Psoas muscle (tissue), 8 donors: Measurements from ENCODE around the gene GLCCI1. TPM values are rescaled to one million over a fixed set of nuclear protein-coding genes. Genes with fewer than 3 reads are reported as not detected.

Experiments used
- ATAC-seq, 4 donors: fragments of 200-7000 bp; cut with Tn5 transposase; one replicate each; pipeline ENCODE4 v1.9.1; 2020; ENCODE audit warnings: moderate library complexity in 3 of 4, mild to moderate bottlenecking in 2 of 4
- DNase-seq, 2 donors: peaks; one replicate each; pipeline ENCODE4 v3.0.0-alpha.2; 2020
- H3K27ac ChIP-seq: fragments of 200-600 bp; one replicate; pipeline ENCODE4 v1.8.0; 2022
- H3K27me3 ChIP-seq, 3 donors: fragments of 200-600 bp in 1 of 3; one replicate each; pipeline versions ENCODE4 v1.6.1 to v1.8.0; 2013 to 2022; ENCODE audit warnings: low read length in 2 of 3, mild to moderate bottlenecking in 2 of 3, moderate library complexity in 1 of 3; ENCODE audit not compliant: insufficient read depth in 3 of 3
- H3K36me3 ChIP-seq, 2 donors: fragments of 200-600 bp in 1 of 2; one replicate each; pipeline versions ENCODE4 v1.6.1 to v1.8.0; 2013 to 2022; ENCODE audit warnings: low read depth in 1 of 2, mild to moderate bottlenecking in 1 of 2, moderate library complexity in 1 of 2; ENCODE audit not compliant: insufficient read depth in 1 of 2
- H3K4me1 ChIP-seq: fragments of 200-600 bp; one replicate; pipeline ENCODE4 v1.8.0; 2022
- H3K4me3 ChIP-seq: fragments of 200-600 bp; one replicate; pipeline ENCODE4 v1.8.0; 2022; ENCODE audit warnings: mild to moderate bottlenecking
- H3K9me3 ChIP-seq: fragments of 200-600 bp; one replicate; pipeline ENCODE4 v1.8.0; 2022
- CTCF ChIP-seq: fragments of 200-600 bp; IDR thresholded peaks from one replicate; pipeline ENCODE4 v1.8.0; 2022; ENCODE audit warnings: antibody characterized with exemption
- WGBS, 3 donors: extraction: QIAGEN DNeasy Blood & Tissue Kit; methylation state at CpG; one replicate each; pipeline versions ENCODE4 v1.1.6 to v1.1.7; 2013; 5-methylcytosine and 5-hydroxymethylcytosine counted together
- intact Hi-C, 2 donors: fragments of 100-400 bp; cut with DNase I; formaldehyde crosslinking; loops; one replicate each; pipeline versions ENCODE4 v1.11.0 to v1.14.2; 2022
- polyA plus RNA-seq, 3 donors: library from polyadenylated mRNA; stranded (reverse); fragments of 200-250 nt; gene quantifications; one replicate each; pipeline ENCODE4 v1.2.3, GENCODE V29; 2013
- total RNA-seq, 4 donors: library from RNA; stranded (reverse); fragmentation: NEBNext Ultra II Directional in 2 of 4; extraction: Animal tissue kit (Norgen Biotek cat#: 25700) in 2 of 4; gene quantifications; one replicate each; pipeline versions ENCODE4 v1.2.1 to v1.2.4, GENCODE V29; 2021 to 2023
- donor health status: healthy with polysubstance abuse.
- donor health status: DM: no; HTN: no; CAD: no; lungs with moderate emphysema.
- donor health status: Bipolar disorder and iron deficiency.
- donor health status: healthy.
- donor health status: DM: yes; HTN: yes; CAD: no.
- donor health status: DM: no; HTN: no; CAD: no.
- donor health status: DM: no; HTN: no; CAD: no.
- donor health status: DM: yes; HTN: yes; CAD: no.

The GLCCI1 gene
- total and polyA plus RNA-seq, 7 donors, result 0.57 to 8.0 (median 3.1) TPM

DNA sequence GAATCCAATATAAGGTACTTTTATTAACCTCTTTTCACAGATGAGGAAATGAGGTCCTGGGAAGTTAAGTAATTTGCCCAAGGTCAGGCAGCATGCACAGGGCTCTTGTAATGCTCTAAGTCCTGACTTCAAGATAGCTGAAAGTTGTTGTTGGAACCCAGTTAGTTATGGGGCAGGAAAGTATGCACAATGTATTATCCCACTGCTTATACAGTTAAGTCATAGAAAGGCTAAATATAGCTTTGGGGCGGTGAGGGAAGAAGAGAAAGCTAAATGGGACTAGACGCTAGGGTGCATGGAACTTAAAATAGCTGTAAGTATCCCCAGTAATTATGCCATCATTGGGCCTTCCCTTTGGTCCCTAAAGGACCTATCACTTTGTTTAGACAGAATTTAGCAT is 9.2 kb downstream of the GLCCI1 start:
- no peak for TF ChIP-seq CTCF
- intact Hi-C loops, result loop anchor here in 1 of 2 donors (10.0 kb wide), 1 partner anchor 237 kb away; no protein-coding TSS in a partner anchor
- Histone ChIP-seq H3K27ac (no peak overlapping the region), H3K27me3 (no peaks in the 10 kb centered on the region), H3K4me3 (no peak overlapping the region), H3K36me3 (no peaks in the 10 kb centered on the region), H3K4me1 (peaks cover 12% of the 10 kb centered on the region), H3K9me3 (no peaks in the 10 kb centered on the region)
- 13 to 36% (median 27%) methylated on average over 2 of the region's 2 CpGs for WGBS, 3 donors
- DNase-seq (no peak), ATAC-seq (peak in 2 of 4 donors; percentile 55 to 58)

DNA sequence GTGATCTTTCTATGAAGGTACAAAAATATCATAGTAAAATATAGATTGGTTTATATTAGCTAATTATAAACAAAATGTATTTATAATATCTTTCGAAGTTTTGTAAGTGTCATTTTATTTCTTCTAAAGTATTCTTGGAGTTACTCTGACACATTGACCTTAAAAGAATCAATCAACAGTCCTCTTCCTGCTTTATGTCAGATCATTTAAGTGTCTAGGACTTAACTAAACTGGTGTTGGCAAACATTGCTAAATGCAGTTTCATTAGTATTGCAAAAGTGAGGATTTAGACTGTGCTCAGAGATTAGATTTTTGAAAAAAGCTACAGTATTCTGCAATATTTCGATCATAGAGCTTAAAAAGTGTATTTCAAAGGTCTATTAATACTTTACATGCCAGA is 10.3 kb downstream of the GLCCI1 start:
- intact Hi-C loops, result loop anchor here in 1 of 2 donors (10.0 kb wide), 1 partner anchor 236 kb away; no protein-coding TSS in a partner anchor
- DNase-seq (no peak), ATAC-seq (no peak)
- H3K9me3 ChIP-seq, result no peaks in the 10 kb centered on the region
- peaks cover 12% of the 10 kb centered on the region for H3K4me1 ChIP-seq
- 81 to 87% (median 82%) methylated on average over 2 of the region's 2 CpGs for WGBS, 3 donors
- no peaks in the 10 kb centered on the region for H3K36me3 ChIP-seq
- H3K27ac ChIP-seq, result no peak overlapping the region
- TF ChIP-seq CTCF, result no peak
- H3K27me3 ChIP-seq, result no peaks in the 10 kb centered on the region
- H3K4me3 ChIP-seq, result no peak overlapping the region

- TF ChIP-seq CTCF, result no peak
- no peaks in the 10 kb centered on the region for H3K27me3 ChIP-seq
- intact Hi-C loops, result loop anchor here in 1 of 2 donors (10.0 kb wide), 1 partner anchor 235 kb away; no protein-coding TSS in a partner anchor
- no peak overlapping the region for H3K27ac ChIP-seq
- H3K4me3 ChIP-seq, result no peak overlapping the region
- H3K36me3 ChIP-seq, result no peaks in the 10 kb centered on the region
- no peaks in the 10 kb centered on the region for H3K9me3 ChIP-seq
- peaks cover 12% of the 10 kb centered on the region for H3K4me1 ChIP-seq
- ATAC-seq (no peak), DNase-seq (no peak)
- 95 to 100% (median 96%) methylated on average over 1 of the region's 1 CpG for WGBS, 3 donors
Measured at GRCh38 chr7:7979558-7979957, 11.0 kb downstream of the GLCCI1 start.

DNA sequence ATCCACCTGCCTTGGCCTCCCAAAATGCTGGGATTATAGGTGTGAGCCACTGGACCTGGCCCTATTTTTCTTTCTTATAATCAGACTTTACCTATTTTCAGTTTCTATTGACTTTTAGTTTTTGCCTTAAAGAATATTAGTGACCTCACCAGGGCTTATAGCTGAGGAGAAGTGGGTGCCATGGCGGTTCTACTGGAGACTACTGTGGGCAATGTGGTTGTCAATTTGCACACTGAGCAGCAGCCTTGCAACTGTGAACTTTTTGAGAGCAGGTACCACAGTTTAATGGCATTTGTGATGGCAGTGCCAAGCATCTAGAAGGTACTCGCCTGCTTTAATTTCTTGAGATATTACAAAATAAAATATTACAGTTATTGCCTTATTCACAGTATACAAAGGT is 11.5 kb downstream of the GLCCI1 start:
- WGBS, 3 donors, result 96 to 100% (median 99%) methylated on average over 2 of the region's 2 CpGs
- ATAC-seq, result no peak
- intact Hi-C loops, result no loop called here
- TF ChIP-seq CTCF, result no peak
- DNase-seq, result no peak
- Histone ChIP-seq H3K9me3 (no peaks in the 10 kb centered on the region), H3K36me3 (no peaks in the 10 kb centered on the region), H3K4me3 (no peak overlapping the region), H3K4me1 (peaks cover 12% of the 10 kb centered on the region), H3K27ac (no peak overlapping the region), H3K27me3 (no peaks in the 10 kb centered on the region)

DNA sequence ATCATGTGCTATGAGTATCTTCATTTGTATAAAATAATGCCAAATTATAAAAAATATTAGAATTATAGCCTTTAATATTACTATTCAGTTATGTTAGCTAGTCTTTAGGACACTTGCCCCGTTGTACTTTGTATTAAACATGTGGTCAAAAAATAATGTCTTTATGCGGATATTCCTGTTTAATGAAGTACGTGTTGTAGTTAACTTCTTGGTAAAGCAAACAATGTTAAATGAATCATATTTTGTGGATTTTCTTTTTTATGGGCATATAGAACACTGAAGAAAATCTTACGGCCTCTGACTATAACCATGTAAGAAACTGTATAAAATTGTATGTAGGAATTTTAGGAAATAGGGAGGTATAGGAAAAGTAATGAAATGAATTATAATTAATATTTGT is 14.3 kb downstream of the GLCCI1 start:
- H3K9me3 ChIP-seq, result no peaks in the 10 kb centered on the region
- no peak for DNase-seq
- TF ChIP-seq CTCF, result no peak
- no peaks in the 10 kb centered on the region for H3K36me3 ChIP-seq
- H3K4me3 ChIP-seq, result no peak overlapping the region
- WGBS, 3 donors, result 94 to 97% (median 97%) methylated on average over 4 of the region's 4 CpGs
- peaks cover 4% of the 10 kb centered on the region for H3K4me1 ChIP-seq
- ATAC-seq, result no peak
- H3K27ac ChIP-seq, result no peak overlapping the region
- no peaks in the 10 kb centered on the region for H3K27me3 ChIP-seq
- intact Hi-C loops, result no loop called here
